Peyer's patch (tissue), 4 donors: Measurements from ENCODE around the gene CYTH3. TPM values are rescaled to one million over a fixed set of nuclear protein-coding genes. Genes with fewer than 3 reads are reported as not detected.
"Not testable (repeated sequence)": the region's sequence is repeated elsewhere in the genome, so short reads cannot be mapped to it uniquely, and the experiment has no call there.

Experiments
- DNase-seq, 3 donors: peaks; one replicate each; pipeline ENCODE4 v3.0.0-alpha.2; 2017 to 2019
- H3K27ac ChIP-seq, 4 donors: fragments of 200-600 bp; sonication (generic); one replicate each; pipeline ENCODE4 v1.5.1; 2016 to 2019
- H3K27me3 ChIP-seq, 2 donors: fragments of 200-600 bp; sonication (generic); one replicate each; pipeline ENCODE4 v1.5.1; 2019
- H3K36me3 ChIP-seq, 3 donors: fragments of 200-600 bp; sonication (generic); one replicate each; pipeline ENCODE4 v1.5.1; 2016 to 2019
- H3K4me1 ChIP-seq, 4 donors: fragments of 200-600 bp; sonication (generic); one replicate each; pipeline ENCODE4 v1.5.1; 2016 to 2019
- H3K4me3 ChIP-seq, 4 donors: fragments of 200-600 bp; sonication (generic); 1 replicate in 3 of 4; 2 replicates in 1 of 4; pipeline ENCODE4 v1.5.1; 2016 to 2019; ENCODE audit warnings: mild to moderate bottlenecking in 1 of 4
- H3K9me3 ChIP-seq, 4 donors: fragments of 200-600 bp; sonication (generic); one replicate each; pipeline ENCODE4 v1.5.1; 2016 to 2019; ENCODE audit warnings: mild to moderate bottlenecking in 1 of 4
- CTCF ChIP-seq, 6 experiments: fragments of 450-650 bp in 4 of 6; fragments of 200-600 bp in 2 of 6; sonication (generic) in 1 of 6; IDR thresholded peaks; one replicate each; pipeline ENCODE4 v1.5.1; 2017 to 2019; ENCODE audit warnings: antibody characterized with exemption in 6 of 6, mild to moderate bottlenecking in 3 of 6, moderate library complexity in 1 of 6
- POLR2A ChIP-seq, 2 donors: fragments of 450-650 bp; IDR thresholded peaks; one replicate each; pipeline ENCODE4 v1.5.1; 2017; ENCODE audit warnings: antibody characterized with exemption in 2 of 2, mild to moderate bottlenecking in 2 of 2, moderate library complexity in 2 of 2
- total RNA-seq, 4 donors: library from RNA; depleted of rRNA; stranded (reverse); fragments of >200 nt; gene quantifications; one replicate each; pipeline ENCODE4 v1.1.0, GENCODE V29; 2016

Gene CYTH3
- total RNA-seq, 4 donors from 2014 or later, result 19.0 to 70.7 (median 45.6) TPM

- H3K9me3 ChIP-seq, result no peaks in the 10 kb centered on the region
- DNase-seq, result no peak
- TF ChIP-seq POLR2A (IDR thresholded peaks at IDR 0.05) (no peak), CTCF (IDR thresholded peaks at IDR 0.05) (no peak)
- H3K4me1 ChIP-seq, result peaks cover 0 to 56% (median 0%) of the 10 kb centered on the region in 4 donors
- H3K27ac ChIP-seq, result peak overlapping the region in 3 of 4 donors; percentile 13 to 62 (median 60)
- H3K27me3 ChIP-seq, result no peaks in the 10 kb centered on the region
- H3K36me3 ChIP-seq, result no peaks in the 10 kb centered on the region
- H3K4me3 ChIP-seq, result no peak overlapping the region
Measured at GRCh38 chr7:6227294-6227846, 45.1 kb downstream of the CYTH3 start.

GRCh38 chr7:6226194-6226799, 46.1 kb downstream of the CYTH3 start:
- Histone ChIP-seq H3K4me1 (peaks cover 0 to 54% (median 0%) of the 10 kb centered on the region in 4 donors), H3K9me3 (no peaks in the 10 kb centered on the region), H3K27ac (peak overlapping the region in 2 of 4 donors; percentile 50 to 60), H3K36me3 (no peaks in the 10 kb centered on the region), H3K27me3 (no peaks in the 10 kb centered on the region), H3K4me3 (no peak overlapping the region)
- no peak for DNase-seq
- no peak for TF ChIP-seq CTCF (IDR thresholded peaks at IDR 0.05)
- TF ChIP-seq POLR2A (IDR thresholded peaks at IDR 0.05), result no peak

GRCh38 chr7:6223411-6223810, 49.0 kb downstream of the CYTH3 start:
- not testable (repeated sequence) for H3K36me3 ChIP-seq, H3K9me3 ChIP-seq, H3K4me3 ChIP-seq, DNase-seq, H3K27me3 ChIP-seq, H3K27ac ChIP-seq
- H3K4me1 ChIP-seq, result peaks cover 0 to 39% (median 0%) of the 10 kb centered on the region in 4 donors

GRCh38 chr7:6223010-6223409, 49.4 kb downstream of the CYTH3 start:
- H3K27me3 ChIP-seq, H3K9me3 ChIP-seq, DNase-seq, H3K27ac ChIP-seq, H3K4me3 ChIP-seq, H3K36me3 ChIP-seq: not testable (repeated sequence)
- peaks cover 0 to 35% (median 0%) of the 10 kb centered on the region in 4 donors for H3K4me1 ChIP-seq

GRCh38 chr7:6221340-6222319, 50.8 kb downstream of the CYTH3 start:
- Histone ChIP-seq H3K4me1 (peaks cover 0 to 21% (median 0%) of the 10 kb centered on the region in 4 donors), H3K36me3 (no peaks in the 10 kb centered on the region), H3K27ac (no peak overlapping the region), H3K9me3 (no peaks in the 10 kb centered on the region), H3K4me3 (no peak overlapping the region), H3K27me3 (no peaks in the 10 kb centered on the region)
- no peak for DNase-seq
- no peak for TF ChIP-seq POLR2A (IDR thresholded peaks at IDR 0.05)
- no peak for TF ChIP-seq CTCF (IDR thresholded peaks at IDR 0.05)

GRCh38 chr7:6218329-6218728, 54.1 kb downstream of the CYTH3 start:
- TF ChIP-seq POLR2A (IDR thresholded peaks at IDR 0.05) (no peak), CTCF (IDR thresholded peaks at IDR 0.05) (no peak)
- DNase-seq, result no peak

More at GRCh38 chr7:6218329-6218728, 54.1 kb downstream of the CYTH3 start:
- Histone ChIP-seq H3K36me3 (no peaks in the 10 kb centered on the region), H3K27ac (no peak overlapping the region), H3K9me3 (no peaks in the 10 kb centered on the region), H3K4me1 (peaks cover 0 to 5% (median 0%) of the 10 kb centered on the region in 4 donors), H3K4me3 (no peak overlapping the region), H3K27me3 (no peaks in the 10 kb centered on the region)
